ENCODE data around the gene DCUN1D5.
"Not testable (repeated sequence)": the region's sequence is repeated elsewhere in the genome, so short reads cannot be mapped to it uniquely, and the experiment has no call there.

DCUN1D5 gene

DNA sequence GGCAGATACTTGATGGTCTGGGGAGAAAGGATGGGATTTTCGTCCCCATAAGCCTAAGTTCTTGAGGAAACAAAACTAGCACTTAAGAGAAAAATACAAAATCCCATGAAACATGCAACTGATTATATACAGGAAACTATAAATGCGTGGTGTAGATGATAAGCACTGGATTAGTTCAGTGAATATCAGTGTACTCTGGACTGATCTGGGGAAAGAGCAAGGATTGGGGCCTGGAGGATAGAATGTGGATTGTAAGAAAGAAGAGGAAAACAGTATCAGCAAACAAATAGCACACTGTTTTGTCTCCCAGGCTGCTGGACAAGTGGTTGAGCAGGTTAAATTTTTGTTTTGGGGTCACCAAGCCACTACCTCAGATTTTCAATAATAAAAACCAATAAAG, 49.8 kb downstream of the DCUN1D5 start:
- TF ChIP-seq, protein P1, sequence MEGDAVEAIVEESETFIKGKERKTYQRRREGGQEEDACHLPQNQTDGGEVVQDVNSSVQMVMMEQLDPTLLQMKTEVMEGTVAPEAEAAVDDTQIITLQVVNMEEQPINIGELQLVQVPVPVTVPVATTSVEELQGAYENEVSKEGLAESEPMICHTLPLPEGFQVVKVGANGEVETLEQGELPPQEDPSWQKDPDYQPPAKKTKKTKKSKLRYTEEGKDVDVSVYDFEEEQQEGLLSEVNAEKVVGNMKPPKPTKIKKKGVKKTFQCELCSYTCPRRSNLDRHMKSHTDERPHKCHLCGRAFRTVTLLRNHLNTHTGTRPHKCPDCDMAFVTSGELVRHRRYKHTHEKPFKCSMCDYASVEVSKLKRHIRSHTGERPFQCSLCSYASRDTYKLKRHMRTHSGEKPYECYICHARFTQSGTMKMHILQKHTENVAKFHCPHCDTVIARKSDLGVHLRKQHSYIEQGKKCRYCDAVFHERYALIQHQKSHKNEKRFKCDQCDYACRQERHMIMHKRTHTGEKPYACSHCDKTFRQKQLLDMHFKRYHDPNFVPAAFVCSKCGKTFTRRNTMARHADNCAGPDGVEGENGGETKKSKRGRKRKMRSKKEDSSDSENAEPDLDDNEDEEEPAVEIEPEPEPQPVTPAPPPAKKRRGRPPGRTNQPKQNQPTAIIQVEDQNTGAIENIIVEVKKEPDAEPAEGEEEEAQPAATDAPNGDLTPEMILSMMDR (IDR thresholded peaks at IDR 0.05; ENCODE audit: unreplicated experiment in 3 of 3) = no peak
- no peaks in the 10 kb centered on the region for H3K36me3 Mint-ChIP-seq (ENCODE audit: low read depth)
- H3K4me3 Mint-ChIP-seq = no peak overlapping the region
- H3K27me3 Mint-ChIP-seq (ENCODE audit: low read depth) = no peaks in the 10 kb centered on the region
- no peak overlapping the region for H3K27ac Mint-ChIP-seq
- H3K9me3 Mint-ChIP-seq = no peaks in the 10 kb centered on the region
- H3K4me1 Mint-ChIP-seq = no peaks in the 10 kb centered on the region

DNA sequence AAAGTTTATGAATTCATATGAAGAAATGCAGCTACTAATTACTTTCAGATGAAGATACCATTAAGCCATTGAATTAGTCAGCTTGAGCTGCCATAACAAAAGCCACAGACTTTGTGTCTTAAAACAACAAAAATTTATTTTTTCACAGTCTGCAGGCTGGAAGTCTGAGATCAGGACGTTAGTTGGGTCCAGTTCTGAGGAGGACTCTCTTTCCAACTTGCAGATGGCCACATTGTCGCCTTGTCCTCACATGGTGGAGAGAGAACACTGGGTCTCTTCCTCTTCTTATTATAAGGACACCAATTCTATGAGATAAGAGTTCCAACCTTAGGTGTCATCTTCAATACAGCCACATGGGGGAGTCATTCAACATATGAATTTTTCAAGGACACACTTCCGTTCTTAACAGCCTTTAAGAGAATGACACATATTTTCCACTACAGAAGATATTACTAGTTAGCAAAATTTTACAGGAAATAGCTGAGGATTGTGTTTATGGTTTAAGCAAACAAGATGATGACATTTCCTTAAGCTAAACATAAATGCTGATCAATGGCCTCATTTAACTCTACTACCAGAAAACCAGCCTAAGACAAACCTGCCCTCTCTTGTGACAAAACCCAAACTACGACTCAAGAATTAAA, 56.0 kb downstream of the DCUN1D5 start:
- Mint-ChIP-seq H3K4me3 (no peak overlapping the region), H3K27ac (no peak overlapping the region), H3K4me1 (no peaks in the 10 kb centered on the region), H3K27me3 (ENCODE audit: low read depth) (no peaks in the 10 kb centered on the region), H3K36me3 (ENCODE audit: low read depth) (no peaks in the 10 kb centered on the region), H3K9me3 (no peaks in the 10 kb centered on the region)
- TF ChIP-seq, protein P1 (IDR thresholded peaks at IDR 0.05; ENCODE audit: unreplicated experiment in 3 of 3) = peak; percentile 39 to 49 (median 48)

DNA sequence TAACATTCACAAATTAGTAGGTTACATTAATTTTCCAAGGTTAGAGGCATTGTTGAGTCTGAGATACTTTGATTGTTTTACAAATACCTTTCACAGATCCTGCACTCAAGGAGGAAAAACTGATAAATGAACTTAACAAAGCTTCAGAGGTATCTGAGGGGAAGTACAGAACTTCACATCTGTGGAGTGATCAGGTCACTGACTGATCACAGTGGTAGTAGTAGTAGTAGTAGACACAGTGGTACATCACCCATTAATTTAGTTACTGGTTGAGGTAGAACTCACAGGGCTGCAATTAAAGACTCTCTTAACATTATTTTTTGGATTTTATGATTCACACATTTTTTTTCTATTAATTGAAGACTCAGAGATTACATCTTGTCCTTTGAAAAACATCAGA, 56.7 kb downstream of the DCUN1D5 start:
- no peaks in the 10 kb centered on the region for H3K36me3 Mint-ChIP-seq (ENCODE audit: low read depth)
- no peak overlapping the region for H3K4me3 Mint-ChIP-seq
- H3K27me3 Mint-ChIP-seq (ENCODE audit: low read depth) = no peaks in the 10 kb centered on the region
- TF ChIP-seq, protein P1 (IDR thresholded peaks at IDR 0.05; ENCODE audit: unreplicated experiment in 3 of 3) = no peak
- no peaks in the 10 kb centered on the region for H3K9me3 Mint-ChIP-seq
- no peaks in the 10 kb centered on the region for H3K4me1 Mint-ChIP-seq
- H3K27ac Mint-ChIP-seq = no peak overlapping the region

DNA sequence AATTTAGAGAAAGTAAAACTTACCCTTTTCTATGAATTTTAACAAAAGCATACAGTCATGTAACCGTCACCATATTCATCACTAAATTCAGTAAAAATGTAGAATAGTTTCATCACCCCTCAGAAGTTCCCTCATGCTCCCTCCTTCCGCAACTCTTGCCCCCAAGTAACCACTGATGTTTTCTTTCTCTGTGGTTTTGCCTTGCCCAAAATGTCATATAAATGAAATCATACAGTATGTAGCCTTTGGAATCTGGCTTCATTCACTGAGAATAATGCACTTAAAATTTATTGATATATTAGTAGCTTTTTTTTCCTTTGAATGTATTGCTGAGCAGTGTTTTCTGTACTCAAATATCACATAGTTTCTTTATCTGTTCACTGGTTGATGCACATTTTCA, 60.1 kb downstream of the DCUN1D5 start:
- Mint-ChIP-seq H3K27ac (no peak overlapping the region), H3K4me1 (no peaks in the 10 kb centered on the region), H3K9me3 (no peaks in the 10 kb centered on the region), H3K27me3 (ENCODE audit: low read depth) (no peaks in the 10 kb centered on the region), H3K36me3 (ENCODE audit: low read depth) (no peaks in the 10 kb centered on the region), H3K4me3 (no peak overlapping the region)
- TF ChIP-seq, protein P1 (IDR thresholded peaks at IDR 0.05; ENCODE audit: unreplicated experiment in 3 of 3) = no peak

DNA sequence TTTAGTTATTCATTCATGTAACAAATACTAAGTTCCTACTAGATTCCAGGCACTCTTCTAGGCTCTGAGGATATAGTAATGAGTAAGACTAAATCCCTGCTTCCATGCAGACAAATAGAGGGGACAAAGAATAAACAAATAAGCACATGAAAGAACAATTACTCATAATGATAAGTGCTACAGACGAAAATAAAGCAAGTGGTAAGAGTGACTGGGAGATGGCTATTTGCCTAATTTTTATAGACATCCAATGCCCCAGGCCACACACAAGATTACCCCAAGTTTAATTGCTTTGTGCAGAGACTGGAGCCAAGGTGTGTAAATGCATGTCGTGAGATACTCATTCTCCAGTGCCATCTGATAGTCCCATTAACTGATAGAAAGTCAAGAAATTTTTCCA, 62.6 kb downstream of the DCUN1D5 start:
- H3K27ac Mint-ChIP-seq = no peak overlapping the region
- H3K4me1 Mint-ChIP-seq = no peaks in the 10 kb centered on the region
- no peaks in the 10 kb centered on the region for H3K27me3 Mint-ChIP-seq (ENCODE audit: low read depth)
- H3K9me3 Mint-ChIP-seq = no peaks in the 10 kb centered on the region
- TF ChIP-seq, protein P1 (IDR thresholded peaks at IDR 0.05; ENCODE audit: unreplicated experiment in 3 of 3) = no peak
- H3K4me3 Mint-ChIP-seq = no peak overlapping the region
- no peaks in the 10 kb centered on the region for H3K36me3 Mint-ChIP-seq (ENCODE audit: low read depth)

DNA sequence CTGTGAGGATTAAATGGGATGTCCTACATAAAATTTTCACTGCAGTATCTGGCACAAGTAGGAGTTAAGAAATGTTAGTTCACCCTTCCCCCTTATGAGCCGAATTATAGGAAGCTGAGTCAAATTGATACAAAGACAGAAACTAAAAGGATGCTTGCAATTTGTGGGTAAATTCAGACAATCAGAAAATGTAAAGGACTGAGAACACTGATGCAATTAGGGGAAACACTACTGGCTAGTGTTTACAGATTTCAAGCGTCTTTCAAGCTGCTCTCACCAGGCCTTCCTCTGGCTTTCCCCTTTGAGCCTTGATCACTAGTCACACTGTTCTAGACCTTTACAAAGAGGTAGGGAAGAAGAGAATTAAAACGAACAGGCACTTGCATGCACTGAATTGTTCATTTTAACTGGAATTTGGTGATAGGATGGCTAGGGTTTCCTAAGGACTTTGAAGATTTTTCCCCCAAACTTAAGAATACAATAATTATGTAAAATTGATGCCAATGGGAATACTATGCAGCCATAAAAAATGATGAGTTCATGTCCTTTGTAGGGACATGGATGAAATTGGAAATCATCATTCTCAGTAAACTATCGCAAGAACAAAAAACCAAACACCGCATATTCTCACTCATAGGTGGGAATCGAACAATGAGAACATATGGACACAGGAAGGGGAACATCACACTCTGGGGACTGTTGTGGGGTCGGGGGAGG, 63.5 kb downstream of the DCUN1D5 start:
- not testable (repeated sequence) for H3K36me3 Mint-ChIP-seq (ENCODE audit: low read depth); H3K27me3 Mint-ChIP-seq (ENCODE audit: low read depth); H3K4me3 Mint-ChIP-seq; H3K9me3 Mint-ChIP-seq; H3K4me1 Mint-ChIP-seq; H3K27ac Mint-ChIP-seq

All from nephron (organoid).